Uterus (tissue), 2 donors: ENCODE data around the gene TOMM70.

Source experiments
- POLR2A ChIP-seq, 2 donors: fragments of 450-650 bp; IDR thresholded peaks; one replicate each; pipeline ENCODE4 v1.6.1; 2016; ENCODE audit warnings: antibody characterized with exemption in 2 of 2, mild to moderate bottlenecking in 1 of 2, moderate library complexity in 1 of 2
- TF ChIP-seq, protein P1 (sequence below), 4 experiments: fragments of 200-600 bp in 2 of 4; fragments of 450-650 bp in 2 of 4; sonication (generic) in 2 of 4; IDR thresholded peaks; one replicate each; pipeline ENCODE4 v1.5.1; 2016 to 2019; ENCODE audit warnings: antibody characterized with exemption in 4 of 4, mild to moderate bottlenecking in 2 of 4, moderate library complexity in 1 of 4

- TF ChIP-seq, protein P1, sequence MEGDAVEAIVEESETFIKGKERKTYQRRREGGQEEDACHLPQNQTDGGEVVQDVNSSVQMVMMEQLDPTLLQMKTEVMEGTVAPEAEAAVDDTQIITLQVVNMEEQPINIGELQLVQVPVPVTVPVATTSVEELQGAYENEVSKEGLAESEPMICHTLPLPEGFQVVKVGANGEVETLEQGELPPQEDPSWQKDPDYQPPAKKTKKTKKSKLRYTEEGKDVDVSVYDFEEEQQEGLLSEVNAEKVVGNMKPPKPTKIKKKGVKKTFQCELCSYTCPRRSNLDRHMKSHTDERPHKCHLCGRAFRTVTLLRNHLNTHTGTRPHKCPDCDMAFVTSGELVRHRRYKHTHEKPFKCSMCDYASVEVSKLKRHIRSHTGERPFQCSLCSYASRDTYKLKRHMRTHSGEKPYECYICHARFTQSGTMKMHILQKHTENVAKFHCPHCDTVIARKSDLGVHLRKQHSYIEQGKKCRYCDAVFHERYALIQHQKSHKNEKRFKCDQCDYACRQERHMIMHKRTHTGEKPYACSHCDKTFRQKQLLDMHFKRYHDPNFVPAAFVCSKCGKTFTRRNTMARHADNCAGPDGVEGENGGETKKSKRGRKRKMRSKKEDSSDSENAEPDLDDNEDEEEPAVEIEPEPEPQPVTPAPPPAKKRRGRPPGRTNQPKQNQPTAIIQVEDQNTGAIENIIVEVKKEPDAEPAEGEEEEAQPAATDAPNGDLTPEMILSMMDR (IDR thresholded peaks at IDR 0.05) = no peak
- TF ChIP-seq POLR2A (IDR thresholded peaks at IDR 0.05) = no peak
Measured at GRCh38 chr3:100440895-100441294, 40.0 kb upstream of the TOMM70 start.
